GM12872 (cell line): ENCODE data around the gene IRS2.

Experiments
- CTCF ChIP-seq: IDR thresholded peaks from 3 replicates; pipeline ENCODE4 v1.5.1; 2011; ENCODE audit warnings: low read depth, mild to moderate bottlenecking, low read length, moderate library complexity; ENCODE audit not compliant: insufficient read depth

Gene IRS2

GRCh38 chr13:109703250-109703649 is 83.1 kb downstream of the IRS2 start:
- TF ChIP-seq CTCF = no peak
